Neural progenitor cell (in vitro differentiated cells): ENCODE measurements around the gene ISCA2. TPM values are rescaled to one million over a fixed set of nuclear protein-coding genes. Genes with fewer than 3 reads are reported as not detected.

Experiments used
- DNase-seq: peaks from one replicate; pipeline ENCODE4 v3.0.0-alpha.2; 2016; ENCODE audit warnings: low spot score
- H2AFZ ChIP-seq: fragments of 200-600 bp; sonication (generic); replicated peaks from 2 replicates; pipeline ENCODE4 v1.6.1; 2016; ENCODE audit warnings: antibody characterized with exemption
- H3F3A ChIP-seq: fragments of 200-600 bp; sonication (generic); 2 replicates; pipeline ENCODE4 v1.6.1; 2016; ENCODE audit warnings: antibody characterized with exemption, low read depth
- H3K27ac ChIP-seq: fragments of 200-600 bp; sonication (generic); 2 replicates; pipeline ENCODE4 v1.5.1; 2016; ENCODE audit warnings: mild to moderate bottlenecking
- H3K27me3 ChIP-seq: fragments of 200-600 bp; sonication (generic); 2 replicates; pipeline ENCODE4 v1.6.1; 2016; ENCODE audit warnings: mild to moderate bottlenecking, moderate library complexity
- H3K36me3 ChIP-seq: fragments of 200-600 bp; sonication (generic); 2 replicates; pipeline ENCODE4 v1.5.1; 2016
- H3K4me1 ChIP-seq: fragments of 200-600 bp; sonication (generic); 2 replicates; pipeline ENCODE4 v1.6.1; 2016; ENCODE audit warnings: mixed run types
- H3K4me2 ChIP-seq: fragments of 200-600 bp; sonication (generic); 2 replicates; pipeline ENCODE4 v1.6.1; 2016
- H3K4me3 ChIP-seq: fragments of 200-600 bp; sonication (generic); 2 replicates; pipeline ENCODE4 v1.5.1; 2016
- H3K79me2 ChIP-seq: fragments of 200-600 bp; sonication (generic); 2 replicates; pipeline ENCODE4 v1.6.1; 2016; ENCODE audit warnings: low read depth
- H3K9ac ChIP-seq: fragments of 200-600 bp; sonication (generic); 2 replicates; pipeline ENCODE4 v1.6.1; 2016
- H3K9me3 ChIP-seq: fragments of 200-600 bp; sonication (generic); 2 replicates; pipeline ENCODE4 v1.5.1; 2016; ENCODE audit warnings: low read depth
- H4K20me1 ChIP-seq: fragments of 200-600 bp; sonication (generic); 2 replicates; pipeline ENCODE4 v1.6.1; 2016; ENCODE audit warnings: low read depth
- H3K27ac Mint-ChIP-seq: 3 replicates; pipeline ENCODE4 v1.8.0; 2021; ENCODE audit warnings: mixed read lengths
- H3K27me3 Mint-ChIP-seq: 2 replicates; pipeline ENCODE4 v1.8.0; 2022; ENCODE audit warnings: low read depth, mild to moderate bottlenecking, inconsistent platforms, moderate library complexity, mixed read lengths; ENCODE audit not compliant: insufficient read depth
- H3K36me3 Mint-ChIP-seq: 3 replicates; pipeline ENCODE4 v1.8.0; 2021; ENCODE audit warnings: mixed read lengths
- H3K4me1 Mint-ChIP-seq: 3 replicates; pipeline ENCODE4 v1.8.0; 2021; ENCODE audit warnings: mixed read lengths
- H3K4me3 Mint-ChIP-seq: 3 replicates; pipeline ENCODE4 v1.8.0; 2021; ENCODE audit warnings: mild to moderate bottlenecking, moderate library complexity, mixed read lengths
- H3K9me3 Mint-ChIP-seq: 3 replicates; pipeline ENCODE4 v1.8.0; 2020; ENCODE audit warnings: mixed read lengths
- CTCF ChIP-seq: fragments of 200-600 bp; sonication (generic); IDR thresholded peaks from 2 replicates; pipeline ENCODE4 v1.5.1; 2017; ENCODE audit warnings: antibody characterized with exemption, mild to moderate bottlenecking
- EZH2 ChIP-seq: fragments of 200-600 bp; sonication (generic); IDR thresholded peaks from 2 replicates; pipeline ENCODE4 v1.6.1; 2017; ENCODE audit warnings: antibody characterized with exemption, mild to moderate bottlenecking, moderate library complexity
- EZH2phosphoT487 ChIP-seq: fragments of 200-600 bp; sonication (generic); IDR thresholded peaks from 2 replicates; pipeline ENCODE4 v1.6.1; 2017; ENCODE audit warnings: antibody characterized with exemption
- total RNA-seq: library from RNA; depleted of rRNA; stranded (reverse); fragments of >200 nt; gene quantifications from 2 replicates; pipeline ENCODE4 v1.2.3, GENCODE V29; 2015; ENCODE audit warnings: low replicate concordance

ISCA2 gene
- total RNA-seq, 1 donor from 2014 or later = 45.5 TPM

GRCh38 chr14:74504874-74505720 lies 11.5 kb downstream of the ISCA2 start:
- Mint-ChIP-seq H3K4me3 (no peak overlapping the region), H3K9me3 (no peaks in the 10 kb centered on the region), H3K36me3 (no peaks in the 10 kb centered on the region), H3K27ac (no peak overlapping the region), H3K27me3 (peaks cover 5% of the 10 kb centered on the region), H3K4me1 (peaks cover 41% of the 10 kb centered on the region)
- Histone ChIP-seq H2AFZ (no peak overlapping the region), H4K20me1 (peaks cover 6% of the 10 kb centered on the region), H3K27ac (no peak overlapping the region), H3F3A (peaks cover 20% of the 10 kb centered on the region), H3K79me2 (no peaks in the 10 kb centered on the region), H3K27me3 (no peaks in the 10 kb centered on the region), H3K9ac (no peak overlapping the region), H3K4me3 (no peak overlapping the region), H3K9me3 (no peaks in the 10 kb centered on the region), H3K4me2 (no peak overlapping the region), H3K36me3 (no peaks in the 10 kb centered on the region), H3K4me1 (peaks cover 28% of the 10 kb centered on the region)
- DNase-seq = no peak
- TF ChIP-seq EZH2phosphoT487 (no peak), CTCF (no peak), EZH2 (no peak)

GRCh38 chr14:74505831-74506230 lies 12.3 kb downstream of the ISCA2 start:
- no peak for DNase-seq
- H3K27ac Mint-ChIP-seq = peak overlapping the region; percentile 57
- H3K4me1 Mint-ChIP-seq = peaks cover 45% of the 10 kb centered on the region

GRCh38 chr14:74506411-74506851 lies 12.9 kb downstream of the ISCA2 start:
- H3K4me1 ChIP-seq = peaks cover 27% of the 10 kb centered on the region
- H3K36me3 ChIP-seq = no peaks in the 10 kb centered on the region
- Mint-ChIP-seq H3K9me3 (no peaks in the 10 kb centered on the region), H3K36me3 (no peaks in the 10 kb centered on the region), H3K4me1 (peaks cover 45% of the 10 kb centered on the region), H3K4me3 (no peak overlapping the region), H3K27ac (peak overlapping the region; percentile 38), H3K27me3 (peaks cover 5% of the 10 kb centered on the region)
- no peaks in the 10 kb centered on the region for H3K79me2 ChIP-seq
- no peak for DNase-seq
- peaks cover 7% of the 10 kb centered on the region for H3F3A ChIP-seq
- no peak overlapping the region for H2AFZ ChIP-seq
- H3K27ac ChIP-seq = no peak overlapping the region
- H3K4me3 ChIP-seq = no peak overlapping the region
- H3K27me3 ChIP-seq = no peaks in the 10 kb centered on the region
- H4K20me1 ChIP-seq = no peaks in the 10 kb centered on the region
- no peaks in the 10 kb centered on the region for H3K9me3 ChIP-seq
- TF ChIP-seq EZH2phosphoT487 = no peak
- no peak for TF ChIP-seq EZH2
- TF ChIP-seq CTCF = no peak
- no peak overlapping the region for H3K9ac ChIP-seq
- H3K4me2 ChIP-seq = no peak overlapping the region

More at GRCh38 chr14:74505831-74506230, 12.3 kb downstream of the ISCA2 start:
- Mint-ChIP-seq H3K4me3 (no peak overlapping the region), H3K27me3 (peaks cover 5% of the 10 kb centered on the region), H3K36me3 (no peaks in the 10 kb centered on the region), H3K9me3 (no peaks in the 10 kb centered on the region)
- no peaks in the 10 kb centered on the region for H3K27me3 ChIP-seq
- no peak overlapping the region for H3K9ac ChIP-seq
- H3F3A ChIP-seq = peaks cover 13% of the 10 kb centered on the region
- H3K4me1 ChIP-seq = peaks cover 28% of the 10 kb centered on the region
- H3K4me2 ChIP-seq = no peak overlapping the region
- no peaks in the 10 kb centered on the region for H3K36me3 ChIP-seq
- no peak overlapping the region for H3K27ac ChIP-seq
- H2AFZ ChIP-seq = no peak overlapping the region
- H4K20me1 ChIP-seq = peaks cover under 1% of the 10 kb centered on the region
- no peak overlapping the region for H3K4me3 ChIP-seq
- TF ChIP-seq EZH2 (no peak), EZH2phosphoT487 (no peak), CTCF (no peak)
- H3K79me2 ChIP-seq = no peaks in the 10 kb centered on the region
- H3K9me3 ChIP-seq = no peaks in the 10 kb centered on the region
